SIG-M5 treated with dmso at 0.1 percent for 504 hours (cell line): Measurements from ENCODE around the gene DIP2A.
"Not testable (repeated sequence)": the region's sequence is repeated elsewhere in the genome, so short reads cannot be mapped to it uniquely, and the experiment has no call there.

Experiments used
- DNase-seq: peaks from one replicate; lab custom pipeline; 2025; ENCODE audit not compliant: unreplicated experiment; lab: John Stamatoyannopoulos, UW

The DIP2A gene

DNA sequence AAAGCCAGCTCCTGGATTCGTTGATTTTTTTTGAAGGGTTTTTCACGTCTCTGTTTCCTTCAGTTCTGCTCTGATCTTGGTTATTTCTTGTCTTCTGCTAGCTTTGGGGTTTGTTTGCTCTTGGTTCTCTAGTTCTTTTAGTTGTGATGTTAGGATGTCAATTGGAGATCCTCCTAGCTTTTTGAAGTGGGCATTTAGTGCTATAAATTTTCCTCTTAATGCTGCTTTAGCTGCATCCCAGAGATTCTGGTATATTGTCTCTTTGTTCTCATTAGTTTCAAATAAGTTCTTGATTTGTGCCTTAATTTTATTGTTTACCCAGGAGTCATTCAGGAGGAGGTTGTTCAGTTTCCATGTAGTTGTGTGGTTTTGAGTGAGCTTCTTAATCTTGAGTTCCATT lies 120.7 kb downstream of the DIP2A start:
- not testable (repeated sequence) for DNase-seq

DNA sequence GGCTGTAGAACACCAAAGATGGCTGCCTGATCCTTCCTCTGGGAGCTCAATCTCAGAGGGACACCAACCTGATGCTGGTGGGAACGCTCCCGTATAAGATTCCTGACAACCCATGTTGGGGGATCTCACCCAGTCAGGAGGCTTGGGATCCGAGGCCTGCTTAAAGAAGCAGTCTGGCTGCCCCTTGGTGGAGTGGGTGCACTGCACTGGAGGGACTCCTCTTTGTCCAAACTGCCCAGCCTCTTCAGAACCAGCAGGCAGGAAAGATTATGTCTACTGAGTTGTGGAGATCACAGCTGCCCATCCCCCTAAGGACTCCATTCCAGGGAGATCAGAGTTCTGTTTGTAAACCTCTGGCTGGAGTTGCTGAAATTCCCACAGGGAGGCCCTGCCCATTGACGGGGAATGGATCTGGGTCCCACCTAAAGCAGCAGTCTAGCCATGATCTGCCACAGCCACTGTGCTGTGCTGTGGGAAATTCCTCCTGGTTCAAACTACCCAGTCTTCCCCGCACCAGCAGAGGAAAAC lies 123.2 kb downstream of the DIP2A start:
- DNase-seq = no peak

DNA sequence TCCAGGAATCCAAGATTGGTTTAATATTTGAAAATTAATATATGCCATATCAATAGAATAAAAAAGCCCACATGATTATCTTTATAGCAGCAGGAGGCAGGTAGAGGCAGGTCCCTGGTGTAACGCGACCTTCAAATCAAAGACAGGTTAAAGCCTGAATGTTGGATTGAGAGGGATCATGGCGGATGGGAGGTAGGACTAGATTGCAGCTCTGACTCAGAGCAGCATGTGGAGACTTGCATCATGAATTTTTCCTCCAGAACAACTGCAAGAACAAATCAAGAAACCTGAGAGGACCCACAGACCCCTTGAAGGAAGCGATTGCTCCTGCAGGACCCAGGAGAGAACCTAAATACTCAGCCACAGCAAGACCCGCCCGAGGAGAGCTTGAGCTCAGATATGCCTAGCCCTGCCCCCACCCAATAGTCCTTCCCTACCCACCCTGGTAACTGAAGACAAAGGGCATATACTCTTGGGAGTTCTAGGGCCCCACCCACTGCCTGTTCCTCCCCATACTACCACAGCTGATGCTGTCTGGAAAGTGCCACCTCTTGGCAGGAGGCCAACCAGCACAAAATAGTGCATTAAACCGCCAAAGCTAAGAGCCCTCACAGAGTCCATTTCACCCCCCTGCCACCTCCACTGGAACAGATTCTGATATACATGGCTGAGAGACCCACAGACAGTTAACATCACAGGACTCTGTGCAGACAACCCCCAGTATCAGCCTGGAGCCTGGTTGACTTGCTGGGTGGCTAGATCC lies 126.7 kb downstream of the DIP2A start:
- DNase-seq = no peak

DNA sequence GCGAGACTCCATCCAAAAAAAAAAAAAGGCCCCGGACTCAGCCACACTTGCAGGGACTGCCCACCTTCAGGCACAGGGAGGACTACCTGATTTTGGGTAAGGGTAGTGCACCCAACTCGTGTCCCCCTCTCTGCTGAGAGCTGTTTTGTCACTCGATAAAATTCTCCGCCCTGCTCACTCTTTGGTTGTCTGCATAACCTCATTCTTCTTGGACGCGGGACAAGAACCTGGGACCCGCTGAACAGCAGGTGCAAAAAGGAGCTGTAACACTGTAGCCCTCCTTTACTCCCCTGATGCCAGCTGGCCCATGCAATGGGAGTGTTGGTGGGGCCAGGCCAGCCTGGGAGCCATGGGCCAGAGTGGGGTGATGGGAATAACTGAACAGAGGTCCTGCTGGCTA lies 135.6 kb downstream of the DIP2A start:
- no peak for DNase-seq

DNA sequence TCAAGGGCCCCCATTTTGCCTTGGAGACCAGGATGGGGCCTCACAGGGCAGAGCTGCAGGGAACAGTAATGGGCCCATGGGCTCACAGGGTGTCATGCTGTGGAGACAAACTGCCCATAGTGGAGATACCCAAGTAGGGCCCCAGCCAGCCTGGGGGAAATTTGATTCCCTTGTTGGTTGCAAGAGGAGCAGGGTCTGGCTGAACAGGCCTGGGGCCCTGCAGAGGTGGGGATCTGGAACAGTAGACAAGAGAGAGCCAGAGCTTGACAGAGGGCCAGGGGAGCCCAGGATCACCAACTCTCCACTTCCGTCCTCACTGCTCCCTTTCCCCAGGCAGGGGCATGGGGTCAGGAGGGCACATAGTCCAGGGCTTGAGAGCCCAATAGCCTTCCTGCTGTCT lies 137.5 kb downstream of the DIP2A start:
- no peak for DNase-seq

DNA sequence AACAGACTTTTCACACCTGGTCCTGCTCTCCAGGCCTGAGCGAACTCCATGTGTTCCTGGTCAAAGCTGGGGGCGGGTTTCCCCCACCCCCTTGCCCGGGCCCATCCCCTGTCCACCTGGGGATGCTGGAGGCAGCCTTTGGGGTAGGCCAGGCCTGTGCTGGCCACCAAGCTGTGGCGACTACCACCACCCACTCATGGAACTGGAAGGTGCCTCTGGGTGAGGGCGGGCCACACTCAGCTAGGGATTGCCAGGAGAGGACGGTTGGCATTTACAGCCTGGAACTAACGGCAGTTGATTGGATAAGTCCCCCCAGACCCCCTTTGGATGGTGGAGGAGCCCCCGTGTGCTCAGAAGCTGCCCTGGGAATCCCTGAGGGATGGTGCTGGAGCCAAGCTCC lies 138.3 kb downstream of the DIP2A start:
- DNase-seq = no peak

DNA sequence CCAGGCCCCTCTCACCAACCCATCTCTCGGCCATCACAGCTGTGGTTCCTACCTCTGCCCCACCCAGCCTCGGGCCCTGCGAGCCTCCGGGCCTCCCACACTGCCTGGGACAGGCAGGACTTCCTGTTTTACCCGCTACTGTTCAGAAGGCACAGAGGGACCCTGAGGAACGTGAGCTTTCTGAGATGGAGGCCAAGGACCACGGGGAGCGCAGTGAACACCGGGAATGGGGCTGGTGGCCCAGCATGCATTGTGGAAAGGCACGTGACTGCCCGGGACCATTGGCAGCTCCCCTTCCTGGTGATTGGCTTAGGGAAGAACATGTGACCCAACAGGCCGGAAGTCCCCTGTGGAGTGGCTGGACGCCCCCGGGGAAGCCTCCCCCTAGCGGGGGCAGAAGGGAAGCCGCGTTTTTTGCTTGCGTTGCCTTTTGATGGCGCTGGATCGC lies 139.2 kb downstream of the DIP2A start:
- DNase-seq = no peak

DNA sequence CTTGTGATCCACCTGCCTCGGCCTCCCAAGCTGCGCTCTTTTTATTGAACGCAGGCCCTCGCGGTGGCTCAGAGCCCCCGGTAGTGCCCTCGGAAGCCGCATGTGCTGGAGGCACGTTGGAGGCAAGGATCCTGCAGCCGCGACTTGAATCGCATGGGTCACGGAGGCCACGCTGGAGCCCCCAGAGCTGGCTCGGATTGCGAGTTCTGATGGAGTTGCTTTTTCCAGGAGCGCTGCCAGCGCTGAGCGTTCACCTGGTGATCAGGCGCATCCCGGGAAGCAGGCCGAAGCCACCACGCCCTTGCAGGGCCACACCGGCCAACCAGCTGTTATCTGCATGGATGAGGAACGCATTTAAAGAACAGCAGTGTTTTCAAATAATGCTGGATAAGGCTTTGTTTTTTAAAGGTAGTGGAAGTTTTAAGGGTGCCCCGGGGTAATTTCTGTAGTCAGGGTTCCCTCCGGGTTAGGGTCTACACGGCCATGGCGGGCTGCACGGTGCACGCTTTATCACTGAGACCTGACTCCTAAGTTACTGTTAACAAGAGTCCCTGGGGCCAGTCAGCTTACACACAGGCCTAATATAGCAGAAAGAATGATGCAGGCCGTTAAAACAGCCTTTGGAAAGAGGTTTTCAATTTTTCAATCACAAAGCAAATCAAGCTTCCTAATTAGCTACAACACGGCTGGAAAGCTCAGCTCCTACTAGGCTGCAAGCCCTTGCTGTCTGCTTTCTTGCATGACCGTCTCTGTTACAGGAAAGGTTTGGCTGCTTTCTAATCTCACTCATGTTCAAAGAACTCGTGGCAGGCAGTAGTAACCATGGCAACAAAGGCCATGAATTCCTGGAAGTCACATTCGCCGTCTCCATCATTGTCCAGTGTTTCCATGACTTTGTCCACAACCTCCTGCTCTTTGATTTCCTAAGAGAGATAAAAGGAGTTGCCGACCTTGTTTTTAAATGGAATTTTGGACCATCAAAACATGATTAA lies 140.2 kb downstream of the DIP2A start:
- DNase-seq = no peak

DNA sequence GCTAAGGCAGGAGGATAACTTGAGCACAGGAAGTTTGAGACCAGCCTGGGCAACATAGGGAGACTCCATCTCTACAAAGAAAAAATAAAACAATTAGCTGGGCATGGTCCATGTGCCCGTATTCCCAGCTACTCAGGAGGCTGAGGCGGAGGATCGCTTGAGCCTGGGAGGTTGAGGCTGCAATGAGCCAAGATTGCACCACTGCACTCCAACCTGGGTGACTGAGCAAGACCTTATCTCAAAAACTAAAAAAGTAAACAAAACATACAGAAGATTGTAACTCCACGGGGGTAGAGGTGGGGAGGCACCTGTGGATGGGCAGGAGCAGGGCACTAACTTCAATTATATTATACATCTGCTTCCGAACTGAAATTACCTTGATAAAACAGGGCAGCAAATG lies 141.6 kb downstream of the DIP2A start:
- DNase-seq = no peak

DNA sequence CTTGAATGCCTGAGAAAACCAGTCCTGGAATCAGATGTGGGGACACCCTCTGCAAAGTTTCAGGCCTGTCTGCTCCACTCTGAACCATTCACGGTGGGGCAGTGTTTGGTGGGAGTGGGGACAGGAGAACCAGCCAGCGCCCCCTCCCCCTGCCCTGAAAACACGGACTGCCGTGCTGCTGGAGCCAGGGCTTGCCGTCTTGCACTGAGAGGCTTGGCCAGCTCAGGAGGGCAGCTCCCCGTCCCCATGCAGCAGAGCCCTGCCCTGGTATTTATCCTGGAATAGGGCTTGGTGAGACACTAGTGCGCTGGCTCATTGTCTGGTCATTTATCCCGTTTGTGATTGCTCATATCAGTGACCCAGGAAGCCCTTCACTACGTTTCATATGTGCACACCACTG lies 142.3 kb downstream of the DIP2A start:
- no peak for DNase-seq

DNA sequence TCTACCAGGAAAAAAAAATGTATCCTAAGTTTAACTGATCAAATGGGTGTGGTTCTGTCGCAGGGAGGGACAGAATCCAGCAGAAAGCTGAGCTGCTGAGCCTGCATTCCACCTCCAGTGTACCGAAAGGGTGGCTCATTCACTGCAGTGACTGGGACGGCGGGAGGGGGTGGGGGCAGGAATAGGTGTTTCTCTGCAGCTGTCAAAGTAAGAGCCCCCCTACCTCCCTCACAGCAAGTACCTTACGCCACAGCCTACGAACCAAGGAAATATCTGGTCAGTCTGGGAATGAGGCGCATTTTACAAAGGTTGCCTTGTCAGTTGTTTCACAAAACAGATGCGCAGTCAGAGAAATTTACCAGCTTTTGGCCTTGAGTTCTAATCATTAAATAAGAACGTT lies 144.5 kb downstream of the DIP2A start:
- DNase-seq = no peak

DNA sequence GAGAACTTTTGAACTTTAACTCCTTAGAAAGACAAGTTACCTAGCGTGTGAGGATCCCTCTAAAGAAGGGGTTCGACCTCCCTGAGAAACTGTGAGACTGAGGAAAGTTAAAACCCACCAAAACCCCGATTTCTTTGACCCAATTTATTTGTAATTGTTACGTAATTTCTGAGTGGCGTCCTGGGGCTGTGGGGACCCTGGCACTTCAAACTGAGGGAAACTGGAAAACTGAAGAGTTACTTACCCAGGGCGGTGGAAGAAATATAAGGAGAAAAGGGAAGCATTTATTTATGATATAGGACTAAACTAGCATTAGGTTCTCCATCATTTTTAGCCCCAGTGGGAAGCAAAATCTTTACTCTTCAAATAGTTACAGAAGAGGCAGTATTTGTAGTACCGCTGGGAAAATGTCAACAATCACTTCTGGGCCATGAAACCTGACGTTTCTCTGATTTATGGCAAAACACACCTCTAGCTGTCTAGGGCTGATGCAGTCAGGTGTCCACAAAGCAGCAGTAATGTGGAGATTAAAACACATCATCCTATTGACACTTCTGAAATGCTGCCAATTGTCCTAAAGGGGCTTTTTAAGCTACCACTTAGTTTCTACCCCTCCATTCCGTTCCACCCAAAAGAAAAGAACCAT lies 145.8 kb downstream of the DIP2A start:
- no peak for DNase-seq

DNA sequence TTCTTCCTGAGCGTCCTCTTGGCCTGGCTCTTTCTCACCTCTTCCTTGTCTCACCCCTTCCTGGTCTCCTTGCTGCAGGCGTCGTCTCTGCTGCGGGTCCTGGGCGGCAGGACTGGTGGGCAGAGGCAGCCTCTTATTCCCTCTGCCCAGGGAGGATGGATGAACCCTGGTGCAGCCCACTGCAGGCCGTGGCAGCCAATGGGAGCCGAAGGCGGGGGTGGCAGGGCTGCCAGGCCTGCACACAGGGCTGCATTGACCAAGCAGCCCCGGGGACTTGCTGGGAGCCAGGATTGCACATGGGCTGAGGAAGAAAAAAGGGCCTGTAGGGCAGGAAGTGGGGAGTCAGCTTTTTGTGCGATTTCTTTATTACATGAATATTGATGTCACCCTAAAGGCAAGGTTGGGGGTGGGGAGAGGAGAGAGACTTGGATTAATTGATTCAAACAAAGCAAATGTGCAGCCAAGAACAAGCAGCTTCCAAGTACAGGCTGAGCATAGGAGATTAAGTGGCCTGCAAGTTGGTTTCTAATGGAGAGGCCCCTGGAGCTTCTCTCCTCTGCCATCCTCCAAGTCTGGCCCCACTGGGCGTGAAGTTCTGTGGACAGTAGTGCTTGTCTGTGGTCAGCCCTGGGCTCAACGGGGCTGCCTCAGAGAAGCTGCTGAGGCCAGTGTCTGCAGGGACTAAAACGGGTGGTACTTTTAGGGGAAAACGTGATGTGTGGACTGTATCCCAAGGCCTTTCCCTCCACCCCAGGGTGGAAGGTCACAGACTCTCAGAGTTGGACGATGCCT lies 146.5 kb downstream of the DIP2A start, which contains the start of gene S100B:
Gene S100B, minus strand, starts transcription at position 108 of the 792 bp plus-strand sequence. CDS start 2,667 bp downstream, outside the sequence.
- no peak for DNase-seq

DNA sequence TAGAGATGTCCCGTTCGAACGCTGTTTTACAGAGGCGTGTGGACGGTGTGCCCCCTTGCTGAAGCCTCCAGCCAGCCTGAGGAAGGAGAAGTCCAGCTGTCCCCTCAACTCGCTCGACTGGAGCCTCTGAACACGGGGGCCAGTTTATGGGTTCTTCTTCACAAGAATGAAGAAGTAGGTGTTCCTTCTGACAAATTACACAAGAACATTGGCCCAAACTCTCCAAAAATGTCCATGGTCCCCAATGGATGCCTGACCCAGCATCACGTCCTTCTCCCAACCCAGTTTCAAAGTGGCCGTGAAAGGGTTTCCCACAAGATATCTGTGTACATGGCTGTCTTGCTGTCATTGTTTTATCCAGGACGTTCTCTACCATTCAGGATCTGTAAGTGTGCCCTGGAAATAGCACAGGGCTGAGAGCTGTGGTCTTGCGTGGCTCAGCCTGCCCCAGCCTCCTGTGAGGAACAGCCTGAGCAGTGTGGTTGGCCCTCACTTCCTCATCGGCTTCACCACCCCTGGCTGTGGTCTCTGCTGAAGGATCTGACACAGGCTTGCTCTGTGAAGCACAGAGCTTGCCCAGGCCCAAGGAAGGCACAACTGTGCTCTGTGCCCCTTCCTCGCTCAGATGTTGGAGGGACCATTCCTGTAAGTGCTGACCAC lies 147.2 kb downstream of the DIP2A start:
- peak; percentile 89 for DNase-seq

DNA sequence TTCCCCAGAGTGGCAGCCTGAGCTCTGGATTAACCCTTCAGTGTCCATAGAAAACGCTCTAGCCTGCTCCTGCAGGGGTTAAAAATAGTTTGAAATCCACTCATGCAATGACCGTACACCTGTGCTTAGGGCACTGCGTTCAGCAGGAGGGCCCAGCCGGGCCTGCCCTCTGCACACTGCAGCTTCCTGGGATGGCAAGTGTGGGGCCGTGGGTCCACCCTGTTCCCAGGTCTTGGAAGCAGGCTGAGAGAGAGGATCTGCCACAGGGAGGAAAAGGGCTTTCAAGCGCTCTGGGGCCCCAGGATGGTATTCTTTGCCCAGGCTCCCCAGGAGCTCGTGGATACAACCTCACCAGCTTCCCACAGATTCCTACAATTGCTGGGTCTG lies 147.7 kb downstream of the DIP2A start:
- DNase-seq = no peak

DNA sequence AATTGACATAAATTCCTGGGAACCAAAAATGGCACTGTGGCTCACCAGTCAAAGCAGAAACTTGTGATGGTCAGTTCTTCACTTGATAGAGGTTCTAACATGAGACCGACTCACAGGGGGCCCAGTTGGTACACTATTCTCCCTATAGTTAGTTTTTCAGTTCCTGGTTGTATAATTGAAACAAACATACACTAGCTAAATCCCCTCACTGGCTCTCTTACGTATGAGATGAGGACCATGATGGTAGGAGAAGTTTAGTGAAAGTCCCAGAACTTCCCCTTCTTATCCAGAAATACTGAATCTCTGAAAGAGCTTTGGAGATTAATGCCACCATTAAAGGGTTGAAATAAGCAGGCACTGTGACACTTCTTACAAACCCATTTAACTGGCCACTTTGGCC lies 148.9 kb downstream of the DIP2A start:
- DNase-seq = no peak

DNA sequence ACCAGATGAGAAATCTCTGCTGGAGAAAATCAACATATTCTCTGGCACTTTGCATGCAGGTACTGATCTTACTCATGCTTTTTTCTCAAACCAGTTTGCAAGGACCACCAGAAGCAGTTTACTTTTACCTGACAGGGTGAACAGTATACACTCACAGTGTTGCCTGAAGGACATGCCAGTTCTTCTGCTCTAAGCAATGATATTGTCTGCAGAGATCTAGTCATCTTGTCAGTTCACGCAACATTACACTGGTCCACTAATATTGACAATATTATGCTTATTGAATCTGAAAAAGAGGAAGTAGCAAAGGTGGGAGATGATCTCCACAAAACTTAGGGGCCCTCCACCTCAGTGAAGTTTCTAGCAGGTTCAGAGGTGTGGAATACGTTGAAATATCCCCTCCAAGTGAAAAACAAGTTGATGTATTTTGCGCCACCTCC lies 150.0 kb downstream of the DIP2A start:
- DNase-seq = no peak

DNA sequence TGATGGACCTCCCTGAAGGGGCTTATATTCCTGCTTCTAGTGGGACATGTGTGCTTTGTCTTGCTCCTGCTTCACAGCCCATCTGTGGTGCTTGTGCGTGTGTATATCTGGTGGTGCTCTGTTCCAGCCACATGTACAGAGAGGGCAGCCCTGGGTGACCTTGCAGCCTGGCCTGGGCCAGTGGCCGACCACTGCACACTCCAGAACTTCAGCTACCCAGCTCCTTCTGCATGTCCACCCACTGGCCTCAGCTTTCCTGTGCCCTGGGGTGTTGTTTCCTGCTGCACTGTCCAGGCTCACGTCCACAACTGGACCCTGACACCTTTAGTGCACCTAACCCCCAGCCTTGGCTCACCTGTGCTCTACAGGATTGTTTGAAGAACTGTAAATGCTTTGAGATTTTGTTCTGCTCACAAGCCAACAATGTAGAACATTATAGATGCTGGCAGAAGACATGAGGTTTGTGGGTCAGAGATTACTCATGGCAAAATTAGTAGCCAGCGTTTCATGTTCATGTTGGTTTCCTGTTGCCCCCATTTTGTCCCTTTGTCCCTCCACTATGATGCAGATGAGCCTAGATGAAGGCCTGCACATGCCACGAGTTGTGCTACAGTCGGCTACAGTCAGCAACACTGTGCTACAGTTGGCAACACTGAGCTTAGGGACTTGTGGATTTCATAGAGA lies 151.5 kb downstream of the DIP2A start:
- no peak for DNase-seq

DNA sequence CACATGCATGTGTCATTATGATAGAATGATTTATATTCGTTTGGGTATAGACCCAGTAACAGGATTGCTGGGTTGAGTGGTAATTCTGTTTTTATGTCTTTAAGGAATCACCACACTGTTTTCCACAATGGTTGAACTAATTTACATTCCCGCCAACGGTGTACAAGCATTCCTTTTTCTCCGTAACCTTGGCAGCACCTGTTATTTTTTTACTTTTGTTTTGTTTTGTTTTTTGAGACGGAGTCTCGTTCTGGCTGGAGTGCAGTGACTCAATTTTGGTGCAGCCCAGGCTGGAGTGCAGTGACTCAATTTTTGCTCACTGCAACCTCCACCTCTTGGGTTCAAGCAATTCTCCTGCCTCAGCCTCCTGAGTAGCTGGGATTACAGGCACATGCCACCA lies 154.7 kb downstream of the DIP2A start:
- no peak for DNase-seq
